Stimulated activated CD4-positive, alpha-beta T cell treated with anti-CD3 and anti-CD28 coated beads, Interleukin-2, amount 100 ng/mL, for 24 hours (primary cell): Measurements from ENCODE around the gene MICU1.

Experiments used
- DNase-seq, 2 donors: peaks; one replicate each; pipeline ENCODE4 v3.0.0-alpha.2; 2020

The MICU1 gene

DNA sequence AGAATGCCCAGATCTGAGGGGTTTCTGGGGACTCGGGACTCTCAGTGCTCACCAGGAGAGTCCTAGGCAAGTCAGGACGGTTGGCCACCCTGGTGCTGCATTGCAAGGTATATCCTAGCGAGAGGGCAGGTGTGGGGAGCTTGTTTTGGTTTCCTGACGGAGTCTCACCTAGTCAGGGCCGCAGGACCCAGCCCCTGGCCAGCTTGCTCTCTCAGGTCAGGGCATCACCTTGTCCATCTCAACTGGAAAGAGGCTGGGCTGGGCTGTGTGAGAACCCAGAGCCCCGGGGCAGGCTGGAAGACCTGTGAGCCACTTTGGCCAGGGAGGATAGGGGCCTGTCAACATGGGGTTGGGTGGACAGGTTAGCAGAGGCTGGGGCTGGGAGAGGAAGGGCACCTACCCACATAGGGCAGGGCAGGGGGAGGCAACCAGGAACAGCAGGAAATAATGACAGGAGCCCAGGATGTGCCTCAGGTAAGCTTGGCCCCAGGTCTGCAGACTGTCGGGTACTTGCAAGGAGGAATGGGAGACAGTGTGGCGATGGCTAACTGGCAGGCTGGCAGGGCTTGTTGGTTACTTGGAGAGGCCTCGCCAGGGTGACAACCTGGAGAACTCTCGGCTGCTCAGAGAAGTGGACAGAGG is 302.6 kb downstream of the MICU1 start:
- DNase-seq = no peak

DNA sequence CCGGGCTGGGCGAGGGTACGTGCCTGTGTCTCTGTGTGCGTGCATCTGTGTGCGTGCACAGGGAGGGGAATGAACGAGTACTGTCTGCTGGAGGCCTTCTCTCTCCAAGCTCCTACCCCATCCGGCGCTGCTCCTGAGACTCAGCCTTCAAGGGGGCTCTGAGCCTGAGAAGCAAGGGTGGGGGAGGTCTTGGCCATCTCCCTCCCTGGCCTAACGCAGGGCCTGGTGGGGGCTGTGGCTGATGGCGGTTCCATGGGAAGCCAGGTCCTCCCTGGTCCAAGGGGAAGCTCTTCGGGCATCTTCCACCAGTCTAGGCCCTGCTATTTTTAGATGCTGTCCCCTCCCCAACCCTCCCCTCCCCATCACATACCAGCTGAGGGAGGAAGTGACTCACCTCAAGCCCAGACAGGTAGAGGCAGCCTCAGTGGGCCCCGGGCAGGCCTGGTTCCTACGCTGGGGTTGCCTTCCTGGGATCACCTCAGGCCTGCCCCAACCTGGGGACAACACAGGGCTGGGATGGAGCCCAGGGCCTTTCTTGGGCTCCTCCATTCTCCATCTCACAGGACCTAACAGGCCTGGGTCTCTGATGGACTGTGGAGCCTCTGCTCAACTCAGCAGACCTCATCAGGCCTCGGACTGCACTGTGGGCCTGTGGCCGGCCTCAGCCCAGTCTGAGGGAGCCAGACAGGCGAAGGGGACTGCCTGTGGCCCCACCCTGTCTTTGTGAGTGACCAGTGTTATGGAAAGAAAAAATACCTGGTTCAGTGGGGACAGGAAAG is 303.4 kb downstream of the MICU1 start:
- DNase-seq = no peak

DNA sequence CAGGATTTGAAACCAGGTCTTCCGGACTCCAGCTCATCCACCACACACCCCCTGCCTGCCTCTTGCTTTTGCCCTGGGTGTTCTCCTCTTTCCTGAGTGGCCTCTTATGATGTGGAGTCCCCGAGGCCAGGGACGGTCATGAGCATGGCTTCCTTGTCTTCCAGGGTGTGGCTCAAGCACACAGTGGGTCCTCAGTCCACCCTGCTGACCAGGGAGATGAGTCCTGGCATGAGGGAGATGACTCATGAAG is 303.9 kb downstream of the MICU1 start:
- DNase-seq = no peak

DNA sequence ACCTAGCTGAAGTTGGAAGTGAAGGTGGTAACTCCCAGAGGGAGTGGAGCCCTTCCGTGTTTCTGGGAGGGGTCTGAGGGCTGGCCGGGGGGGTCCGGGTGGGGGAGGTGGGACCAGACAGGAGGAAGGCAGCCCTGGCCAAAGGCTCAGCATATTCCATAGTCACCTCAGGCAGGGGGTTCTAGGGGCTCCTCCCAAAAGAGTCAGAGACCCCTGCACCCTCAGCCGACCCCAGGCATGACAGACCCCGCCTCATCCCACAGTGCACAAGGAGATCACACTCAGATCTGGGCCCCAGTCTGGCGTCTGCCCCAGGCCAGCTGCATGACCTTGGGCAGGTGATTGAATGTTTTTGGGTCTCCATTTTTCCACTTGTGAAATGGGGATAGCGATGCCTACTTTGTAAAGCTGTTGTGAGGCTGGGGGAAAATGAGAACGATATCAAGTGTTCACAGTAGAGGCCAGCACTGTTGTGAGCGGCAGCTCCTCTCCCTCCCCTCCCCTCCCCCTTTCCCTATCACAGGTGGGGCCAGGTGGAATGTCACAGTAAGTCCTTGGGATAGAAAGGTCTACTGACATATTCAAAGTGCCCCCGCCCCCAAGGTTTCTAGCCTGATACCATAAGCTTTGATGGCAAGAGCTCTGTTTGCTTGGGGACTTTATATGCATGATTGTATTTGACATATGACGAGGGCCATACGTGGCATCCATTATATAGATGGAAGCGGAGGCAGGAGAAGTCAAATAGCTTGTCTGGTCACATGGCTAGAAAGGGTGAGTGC is 304.4 kb downstream of the MICU1 start:
- no peak for DNase-seq

DNA sequence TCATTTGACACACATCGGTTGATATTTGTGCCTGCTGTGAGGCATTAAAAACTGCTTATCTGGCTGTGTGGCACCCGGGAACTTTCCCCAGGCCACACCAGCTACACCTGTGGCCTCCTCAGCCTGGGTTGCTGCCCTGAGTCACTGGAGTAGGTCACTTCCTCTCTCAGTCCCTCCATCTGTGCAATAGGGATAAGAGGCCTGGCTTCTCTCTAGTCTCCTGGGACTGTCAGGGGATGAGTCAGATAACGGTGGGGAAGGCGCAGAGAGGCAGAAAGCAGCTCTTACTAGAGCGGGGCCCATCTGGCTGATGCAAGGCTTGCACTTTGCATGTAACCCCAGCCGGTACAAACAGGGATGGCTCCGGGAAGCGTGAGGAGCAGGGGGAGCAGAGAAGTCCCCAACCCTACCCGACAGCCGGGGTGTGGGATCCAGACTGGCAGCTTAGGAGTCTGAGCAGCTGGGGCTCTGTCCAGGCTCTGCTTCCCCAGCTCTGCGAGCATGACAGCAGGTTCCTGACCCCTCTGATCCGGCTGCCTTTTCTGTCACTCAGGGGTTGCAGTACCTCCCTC is 305.1 kb downstream of the MICU1 start:
- peak; percentile 74 to 76 for DNase-seq

DNA sequence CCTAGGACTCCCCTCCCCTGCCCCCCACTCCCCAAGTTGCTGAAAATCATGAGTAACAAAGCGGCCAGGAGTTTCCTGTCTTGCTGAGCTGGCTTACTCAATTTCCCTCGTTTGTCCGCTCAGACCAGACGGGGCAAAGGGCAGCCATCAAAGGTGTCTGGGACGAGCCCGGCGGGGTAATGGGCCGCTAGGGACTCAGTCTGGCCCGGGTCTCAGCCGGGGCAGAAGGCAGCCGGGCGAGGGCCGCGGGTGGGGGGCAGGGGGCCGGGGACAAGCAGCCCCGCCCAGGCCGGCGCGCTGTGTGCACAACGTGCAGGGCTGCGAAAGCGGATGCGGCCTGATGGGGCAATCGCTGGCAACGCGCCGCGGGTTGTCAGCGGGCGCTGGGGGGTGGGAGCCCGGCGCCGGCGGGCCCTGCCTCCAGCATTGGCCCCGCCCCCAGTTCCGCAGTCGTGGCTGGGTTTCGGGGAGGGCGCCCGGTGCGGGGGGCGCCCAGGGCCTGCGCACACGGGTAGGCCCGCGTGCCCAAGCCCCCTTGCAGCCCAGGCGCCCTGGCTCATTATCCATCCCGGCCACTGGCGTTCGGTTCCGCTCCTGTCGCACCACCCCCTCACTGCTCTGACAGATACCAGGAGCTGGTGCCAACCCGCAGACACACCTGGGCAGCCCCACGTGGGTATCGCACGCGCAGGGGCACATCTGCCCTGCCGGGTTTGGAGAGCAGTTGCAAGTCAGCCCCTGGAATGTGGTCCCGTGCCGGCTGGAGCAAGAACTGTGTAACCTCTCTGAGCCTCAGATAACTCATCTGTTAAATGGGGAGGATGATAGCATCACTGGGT is 306.2 kb downstream of the MICU1 start:
- DNase-seq = peak; percentile 87 to 92

DNA sequence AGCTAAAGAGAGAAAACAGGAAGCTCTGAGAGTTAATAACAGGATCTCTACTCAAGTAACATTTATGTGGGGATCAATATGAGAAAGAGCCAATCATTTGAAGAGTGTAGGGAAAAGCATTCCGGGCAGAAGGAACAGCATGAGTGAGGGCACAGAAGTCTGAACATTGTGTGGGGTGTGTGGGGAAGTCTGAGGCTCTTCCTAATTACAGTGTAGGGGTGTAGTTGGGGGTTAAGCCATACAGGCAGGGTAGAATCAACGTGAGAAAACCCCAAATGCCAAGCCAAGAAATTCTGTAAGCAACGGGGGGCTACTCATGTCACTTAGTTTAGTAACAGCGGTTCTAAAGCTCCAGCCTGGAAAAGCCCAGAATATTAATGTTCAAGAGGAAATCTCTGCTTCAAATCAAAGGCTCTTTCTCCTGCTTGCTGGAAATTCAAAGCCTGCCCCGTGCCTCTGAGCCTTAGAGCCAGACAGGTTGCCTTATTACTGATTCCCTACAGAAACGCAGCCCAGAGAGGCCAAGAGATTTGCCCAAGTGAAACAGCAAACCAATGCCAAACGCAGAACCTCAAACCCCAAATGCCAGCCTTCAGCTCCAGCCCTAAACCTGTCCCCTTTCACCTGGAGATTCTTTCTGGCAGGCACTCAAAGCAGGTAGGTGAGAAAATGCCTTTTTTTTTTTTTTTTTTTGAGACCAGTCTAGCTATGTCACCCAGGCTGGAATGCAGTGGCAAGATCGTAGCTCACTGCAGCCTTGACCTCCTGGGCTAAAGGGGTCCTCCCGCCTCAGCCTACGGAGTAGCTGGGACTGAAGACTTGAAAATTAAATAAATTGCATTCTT is 307.2 kb downstream of the MICU1 start:
- DNase-seq = no peak
